SK-N-SH treated with all-trans-retinoic acid at 6 μM for 48 hours (cell line): Measurements from ENCODE around the gene SAMD1.

ENCODE experiments used
- ARNTL ChIP-seq: fragments of 450-650 bp; formaldehyde crosslinking; IDR thresholded peaks from 2 replicates; pipeline ENCODE4 v1.5.0; 2020; ENCODE audit warnings: low read depth, mild to moderate bottlenecking, moderate library complexity, borderline replicate concordance
- TOX ChIP-seq: fragments of 250-450 bp; sonication (Bioruptor Pico); IDR thresholded peaks from 2 replicates; pipeline ENCODE4 v1.8.0; 2021; ENCODE audit warnings: mild to moderate bottlenecking, moderate library complexity, borderline replicate concordance
- ZNF565 ChIP-seq: fragments of 450-650 bp; formaldehyde crosslinking; conservative IDR thresholded peaks from 2 replicates; pipeline ENCODE4 v1.5.0; 2020; ENCODE audit warnings: low read depth, mild to moderate bottlenecking, moderate library complexity

DNA sequence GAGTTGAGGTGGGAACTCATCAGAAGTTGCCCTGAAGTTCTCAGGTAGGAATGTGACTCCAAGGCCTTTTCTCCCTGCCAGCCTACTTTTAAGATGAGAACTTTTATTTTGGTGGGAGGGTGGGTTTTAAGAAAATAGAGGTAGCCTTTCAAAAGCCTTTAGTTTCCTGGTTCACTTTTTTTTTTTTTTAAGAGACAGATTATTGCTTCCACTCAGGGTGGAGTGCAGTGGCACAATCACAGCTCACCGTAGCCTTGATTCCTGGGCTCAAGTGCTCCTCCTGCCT lies 7.9 kb downstream of the SAMD1 start:
- TF ChIP-seq ARNTL (no peak), TOX (CRISPR knock-in tag) (no peak), ZNF565 (CRISPR knock-in tag) (no peak)
